Measurements from ENCODE around the gene CHD9NB. TPM values are rescaled to one million over a fixed set of nuclear protein-coding genes. Genes with fewer than 3 reads are reported as not detected.
A peak's percentile ranks its signal among the peaks of the same experiment; 100 is the strongest.
"Not testable (repeated sequence)": the region's sequence is repeated elsewhere in the genome, so short reads cannot be mapped to it uniquely, and the experiment has no call there.

The CHD9NB gene
- total and polyA plus RNA-seq, 11 donors, result 0.21 to 2.3 (median 0.65) TPM; not detected in 1

- H3K36me3 ChIP-seq, result no peaks in the 10 kb centered on the region
- H3K4me1 ChIP-seq, result peaks cover 0 to 81% (median 51%) of the 10 kb centered on the region in 12 donors
- H3K9me3 ChIP-seq, result no peaks in the 10 kb centered on the region
- ATAC-seq, result peak in 2 of 4 donors; percentile 8 to 24
- intact Hi-C loops (cut with DNase I), result no loop called here
- no peaks in the 10 kb centered on the region for H3K27me3 ChIP-seq
- H3K27ac ChIP-seq, result peak overlapping the region; percentile 3 to 87 (median 66)
- DNase-seq, result no peak
- peak overlapping the region in 1 of 12 donors; percentile 12 for H3K4me3 ChIP-seq
- TF ChIP-seq POLR2A (IDR thresholded peaks at IDR 0.05) (no peak), CTCF (IDR thresholded peaks at IDR 0.05) (no peak)
These were observed 28.3 kb upstream of the CHD9NB start for GRCh38 chr16:53081032-53081424.

DNA sequence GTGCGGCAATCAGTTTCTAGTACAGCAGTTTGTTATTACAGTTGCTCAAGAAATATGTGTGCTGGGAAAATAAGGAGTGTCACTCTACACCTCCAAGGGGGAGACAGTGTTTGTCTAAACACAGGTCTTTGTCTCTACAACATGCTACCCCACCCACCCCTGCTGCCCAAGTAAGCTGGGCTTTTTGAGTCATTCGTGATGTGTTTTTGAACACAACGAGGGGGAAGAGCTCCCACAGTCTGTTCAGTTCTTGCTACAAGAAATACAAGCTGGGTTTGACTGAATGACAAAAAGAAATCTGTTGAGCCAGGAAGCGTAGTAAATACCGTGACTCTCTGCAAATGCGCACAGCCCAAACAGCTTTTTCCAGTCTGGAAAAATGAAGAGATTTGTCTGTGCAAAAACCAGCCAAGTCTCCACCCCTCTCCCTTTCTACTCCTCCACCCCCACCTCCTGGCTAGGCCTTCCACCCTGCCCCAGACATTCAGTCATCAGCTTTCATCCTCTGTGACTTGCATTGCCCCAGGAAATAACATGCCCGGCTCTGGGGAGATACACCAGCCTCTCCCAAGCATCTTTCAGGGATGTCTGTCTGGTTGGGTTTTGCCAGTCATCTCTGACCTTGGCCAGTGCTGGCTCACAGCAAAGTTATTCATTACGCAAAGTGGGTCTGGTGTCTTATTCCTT is 27.8 kb upstream of the CHD9NB start:
- H3K4me3 ChIP-seq, result peak overlapping the region in 3 of 12 donors; percentile 5 to 12 (median 12)
- H3K27ac ChIP-seq, result peak overlapping the region; percentile 3 to 87 (median 70)
- ATAC-seq, result peak; percentile 80 to 93 (median 88)
- intact Hi-C loops (cut with DNase I), result no loop called here
- no peak for TF ChIP-seq POLR2A (IDR thresholded peaks at IDR 0.05)
- peaks cover 0 to 76% (median 47%) of the 10 kb centered on the region in 12 donors for H3K4me1 ChIP-seq
- no peaks in the 10 kb centered on the region for H3K27me3 ChIP-seq
- no peaks in the 10 kb centered on the region for H3K36me3 ChIP-seq
- peak in 4 of 5 donors; percentile 73 to 84 (median 76) for DNase-seq
- no peaks in the 10 kb centered on the region for H3K9me3 ChIP-seq
- 50 to 63% (median 58%) methylated on average over 8 of the region's 8 CpGs for WGBS, 4 donors

GRCh38 chr16:53078765-53079485 is 26.2 kb upstream of the CHD9NB start:
- no peak for DNase-seq
- no peaks in the 10 kb centered on the region for H3K27me3 ChIP-seq
- H3K36me3 ChIP-seq, result no peaks in the 10 kb centered on the region
- no peak overlapping the region for H3K4me3 ChIP-seq
- peak overlapping the region in 11 of 12 donors; percentile 28 to 87 (median 69) for H3K27ac ChIP-seq
- no peak for ATAC-seq
- TF ChIP-seq POLR2A (IDR thresholded peaks at IDR 0.05) (no peak), CTCF (IDR thresholded peaks at IDR 0.05) (no peak)
- peaks cover 0 to 61% (median 33%) of the 10 kb centered on the region in 12 donors for H3K4me1 ChIP-seq
- peaks cover 0 to 3% (median 0%) of the 10 kb centered on the region in 12 donors for H3K9me3 ChIP-seq
- intact Hi-C loops (cut with DNase I), result no loop called here
- WGBS, 4 donors, result 73 to 81% (median 79%) methylated on average over 6 of the region's 6 CpGs

- TF ChIP-seq CTCF (IDR thresholded peaks at IDR 0.05) (no peak), POLR2A (IDR thresholded peaks at IDR 0.05) (no peak)
- no peaks in the 10 kb centered on the region for H3K27me3 ChIP-seq
- intact Hi-C loops (cut with DNase I), result no loop called here
- H3K9me3 ChIP-seq, result peaks cover 0 to 3% (median 0%) of the 10 kb centered on the region in 12 donors
- no peak overlapping the region for H3K4me3 ChIP-seq
- WGBS, 4 donors, result 82 to 89% (median 87%) methylated on average over 2 of the region's 2 CpGs
- H3K36me3 ChIP-seq, result no peaks in the 10 kb centered on the region
- no peak for ATAC-seq
- no peak for DNase-seq
- peak overlapping the region in 4 of 12 donors; percentile 16 to 87 (median 62) for H3K27ac ChIP-seq
- peaks cover 0 to 60% (median 34%) of the 10 kb centered on the region in 12 donors for H3K4me1 ChIP-seq
These were observed 25.6 kb upstream of the CHD9NB start for GRCh38 chr16:53078247-53078646.

GRCh38 chr16:53075461-53075860 is 22.8 kb upstream of the CHD9NB start:
- intact Hi-C loops (cut with DNase I); ATAC-seq; H3K9me3 ChIP-seq; DNase-seq; H3K36me3 ChIP-seq; H3K27ac ChIP-seq; H3K27me3 ChIP-seq; H3K4me3 ChIP-seq: not testable (repeated sequence)
- 92 to 94% (median 92%) methylated on average over 7 of the region's 7 CpGs for WGBS, 4 donors
- peaks cover 0 to 58% (median 41%) of the 10 kb centered on the region in 12 donors for H3K4me1 ChIP-seq

DNA sequence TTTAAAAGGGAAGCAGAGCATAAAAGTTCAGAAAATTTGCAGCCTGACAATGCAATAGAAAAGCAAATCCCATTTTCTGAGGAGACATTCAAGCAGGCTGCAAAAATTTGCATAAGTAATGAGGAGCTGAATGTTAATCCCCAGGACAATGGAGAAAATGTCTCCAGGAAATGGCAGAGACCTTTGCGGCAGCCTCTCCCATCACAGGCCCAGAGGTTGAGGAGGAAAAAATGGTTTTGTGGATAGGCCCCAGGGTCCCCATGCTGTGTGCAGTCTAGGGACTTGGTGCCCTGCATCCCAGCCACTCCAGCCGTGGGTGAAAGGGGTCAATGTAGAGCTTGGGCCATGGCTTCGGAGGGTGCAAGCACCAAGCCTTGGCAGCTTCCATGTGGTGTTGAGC is 21.6 kb upstream of the CHD9NB start:
- ATAC-seq; H3K9me3 ChIP-seq; H3K36me3 ChIP-seq; DNase-seq; H3K4me3 ChIP-seq; H3K27me3 ChIP-seq; intact Hi-C loops (cut with DNase I); H3K27ac ChIP-seq: not testable (repeated sequence)
- WGBS, 4 donors, result 62 to 85% (median 70%) methylated on average over 3 of the region's 3 CpGs
- peaks cover 0 to 58% (median 40%) of the 10 kb centered on the region in 12 donors for H3K4me1 ChIP-seq
